ENCODE results near the gene NTRK2. TPM values are rescaled to one million over a fixed set of nuclear protein-coding genes. Genes with fewer than 3 reads are reported as not detected.

The NTRK2 gene
- total RNA-seq, 1 donor from 2014 or later, result 65.0 TPM

DNA sequence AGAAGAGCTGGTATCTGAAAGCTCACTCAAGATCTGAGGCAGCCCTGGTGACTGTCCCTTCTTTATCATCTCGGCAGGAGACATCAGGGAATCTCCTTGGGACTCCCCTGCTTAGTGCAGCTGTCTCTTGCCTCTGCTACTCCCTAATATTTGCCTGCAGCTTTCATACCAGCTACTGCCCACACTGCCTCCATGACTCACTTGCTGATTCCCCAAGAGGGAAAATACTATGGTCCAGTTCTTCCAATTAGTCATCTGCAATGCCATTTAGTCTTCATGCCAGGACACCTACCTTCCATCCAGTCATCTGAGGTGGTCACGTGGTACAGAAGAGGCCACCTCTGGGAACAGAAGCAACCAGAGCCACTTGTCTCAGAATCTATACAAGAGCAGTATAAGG is 270.8 kb downstream of the NTRK2 start:
- H3K4me1 Mint-ChIP-seq, result peaks cover 5% of the 10 kb centered on the region
- no peaks in the 10 kb centered on the region for H3K9me3 Mint-ChIP-seq
- H3K27me3 Mint-ChIP-seq (ENCODE audit: low read depth), result peaks cover 2% of the 10 kb centered on the region
- H3K4me3 Mint-ChIP-seq, result no peak overlapping the region
- TF ChIP-seq, protein P1, sequence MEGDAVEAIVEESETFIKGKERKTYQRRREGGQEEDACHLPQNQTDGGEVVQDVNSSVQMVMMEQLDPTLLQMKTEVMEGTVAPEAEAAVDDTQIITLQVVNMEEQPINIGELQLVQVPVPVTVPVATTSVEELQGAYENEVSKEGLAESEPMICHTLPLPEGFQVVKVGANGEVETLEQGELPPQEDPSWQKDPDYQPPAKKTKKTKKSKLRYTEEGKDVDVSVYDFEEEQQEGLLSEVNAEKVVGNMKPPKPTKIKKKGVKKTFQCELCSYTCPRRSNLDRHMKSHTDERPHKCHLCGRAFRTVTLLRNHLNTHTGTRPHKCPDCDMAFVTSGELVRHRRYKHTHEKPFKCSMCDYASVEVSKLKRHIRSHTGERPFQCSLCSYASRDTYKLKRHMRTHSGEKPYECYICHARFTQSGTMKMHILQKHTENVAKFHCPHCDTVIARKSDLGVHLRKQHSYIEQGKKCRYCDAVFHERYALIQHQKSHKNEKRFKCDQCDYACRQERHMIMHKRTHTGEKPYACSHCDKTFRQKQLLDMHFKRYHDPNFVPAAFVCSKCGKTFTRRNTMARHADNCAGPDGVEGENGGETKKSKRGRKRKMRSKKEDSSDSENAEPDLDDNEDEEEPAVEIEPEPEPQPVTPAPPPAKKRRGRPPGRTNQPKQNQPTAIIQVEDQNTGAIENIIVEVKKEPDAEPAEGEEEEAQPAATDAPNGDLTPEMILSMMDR (IDR thresholded peaks at IDR 0.05; ENCODE audit: unreplicated experiment), result no peak
- no peak for DNase-seq (ENCODE audit: low spot score in 2 of 2, unreplicated experiment in 2 of 2)
- no peaks in the 10 kb centered on the region for H3K36me3 Mint-ChIP-seq
- H3K27ac Mint-ChIP-seq, result no peak overlapping the region

DNA sequence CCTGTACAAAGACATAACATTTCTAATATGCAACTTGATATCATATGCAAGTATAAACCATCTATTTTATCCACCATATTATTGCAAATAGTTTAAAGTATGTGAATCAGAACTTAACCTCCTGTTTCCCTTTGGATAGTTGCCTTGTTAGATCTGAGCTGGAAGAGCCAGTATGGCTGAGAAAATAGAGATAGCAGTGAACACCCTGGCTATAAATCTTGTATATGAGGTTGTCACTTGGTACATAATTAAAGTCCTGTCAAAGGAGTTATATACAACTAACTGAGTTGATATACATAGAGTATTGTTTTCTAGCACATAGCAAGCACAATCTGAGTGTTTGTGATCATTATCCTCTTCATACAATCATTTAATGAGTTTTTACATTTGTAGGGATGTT is 272.3 kb downstream of the NTRK2 start:
- no peak overlapping the region for H3K27ac Mint-ChIP-seq
- TF ChIP-seq, protein P1 (IDR thresholded peaks at IDR 0.05; ENCODE audit: unreplicated experiment), result no peak

DNA sequence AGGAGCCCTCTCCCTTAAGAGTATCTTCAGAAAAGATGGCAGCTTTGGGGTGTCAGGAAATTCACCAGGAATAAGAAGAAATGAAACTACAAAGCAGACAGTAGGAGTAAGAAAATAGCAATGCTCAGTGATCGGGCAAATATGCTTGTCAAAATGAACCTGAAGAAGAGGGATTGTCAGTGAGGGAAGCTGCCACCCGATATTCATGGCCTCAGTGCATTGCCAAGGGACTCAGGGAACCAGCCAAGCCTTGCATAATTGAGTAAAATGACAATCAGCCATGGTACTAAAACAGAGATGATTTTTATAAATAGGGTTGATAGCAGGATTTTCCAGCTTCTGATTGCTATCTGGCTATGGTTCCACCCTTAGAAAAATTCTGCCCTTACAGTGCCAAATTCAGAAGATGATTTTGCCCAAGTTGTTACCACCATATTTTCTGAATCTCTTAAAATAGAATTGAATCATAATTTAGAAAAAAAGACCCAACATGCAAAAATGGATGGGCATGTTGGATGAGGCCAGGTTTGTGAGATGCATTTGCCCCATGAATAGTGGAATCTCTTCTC is 274.0 kb downstream of the NTRK2 start:
- Mint-ChIP-seq H3K27ac (no peak overlapping the region), H3K27me3 (ENCODE audit: low read depth) (peaks cover 2% of the 10 kb centered on the region), H3K9me3 (no peaks in the 10 kb centered on the region), H3K36me3 (no peaks in the 10 kb centered on the region), H3K4me3 (no peak overlapping the region), H3K4me1 (peaks cover 15% of the 10 kb centered on the region)
- DNase-seq (ENCODE audit: low spot score in 2 of 2, unreplicated experiment in 2 of 2), result no peak
- TF ChIP-seq, protein P1 (IDR thresholded peaks at IDR 0.05; ENCODE audit: unreplicated experiment), result no peak

More for the DNA sequence above, 272.3 kb downstream of the NTRK2 start:
- no peak for DNase-seq (ENCODE audit: low spot score in 2 of 2, unreplicated experiment in 2 of 2)
- Mint-ChIP-seq H3K4me1 (peaks cover 12% of the 10 kb centered on the region), H3K9me3 (no peaks in the 10 kb centered on the region), H3K36me3 (no peaks in the 10 kb centered on the region), H3K4me3 (no peak overlapping the region), H3K27me3 (ENCODE audit: low read depth) (peaks cover 2% of the 10 kb centered on the region)

DNA sequence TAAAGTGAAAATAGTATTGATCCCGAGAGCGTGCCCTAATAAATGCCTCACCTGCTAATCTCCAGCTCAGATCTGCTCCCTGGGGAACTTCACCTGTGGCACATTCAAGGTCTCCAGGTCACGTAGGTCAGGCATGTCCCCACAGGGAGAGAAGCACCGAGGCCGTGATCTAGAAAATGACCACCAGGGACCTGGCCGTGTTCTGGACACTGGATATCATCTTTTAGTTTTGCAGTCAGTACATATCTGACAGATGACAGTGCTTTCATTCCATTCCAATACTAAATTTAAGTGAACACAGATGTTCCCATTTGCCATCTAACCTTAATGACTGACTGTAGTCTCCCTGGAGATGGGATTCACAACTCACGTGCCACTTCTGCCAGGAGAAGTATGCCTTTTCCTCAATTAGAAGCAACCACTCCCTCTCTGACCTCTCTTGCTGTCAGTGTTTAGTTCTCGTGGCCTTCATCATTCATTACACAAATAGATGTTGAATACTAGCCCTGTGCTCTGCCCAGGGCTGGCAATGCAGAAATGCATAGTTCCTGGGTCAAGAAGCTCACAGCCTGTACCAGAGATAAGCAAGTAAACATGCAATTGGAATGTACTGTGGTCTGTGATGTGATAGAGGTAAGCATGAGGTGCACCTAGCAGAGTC is 276.5 kb downstream of the NTRK2 start:
- Mint-ChIP-seq H3K4me3 (no peak overlapping the region), H3K36me3 (no peaks in the 10 kb centered on the region), H3K9me3 (no peaks in the 10 kb centered on the region), H3K27ac (no peak overlapping the region), H3K4me1 (peaks cover 15% of the 10 kb centered on the region), H3K27me3 (ENCODE audit: low read depth) (peaks cover 2% of the 10 kb centered on the region)
- no peak for DNase-seq (ENCODE audit: low spot score in 2 of 2, unreplicated experiment in 2 of 2)
- TF ChIP-seq, protein P1 (IDR thresholded peaks at IDR 0.05; ENCODE audit: unreplicated experiment), result no peak

DNA sequence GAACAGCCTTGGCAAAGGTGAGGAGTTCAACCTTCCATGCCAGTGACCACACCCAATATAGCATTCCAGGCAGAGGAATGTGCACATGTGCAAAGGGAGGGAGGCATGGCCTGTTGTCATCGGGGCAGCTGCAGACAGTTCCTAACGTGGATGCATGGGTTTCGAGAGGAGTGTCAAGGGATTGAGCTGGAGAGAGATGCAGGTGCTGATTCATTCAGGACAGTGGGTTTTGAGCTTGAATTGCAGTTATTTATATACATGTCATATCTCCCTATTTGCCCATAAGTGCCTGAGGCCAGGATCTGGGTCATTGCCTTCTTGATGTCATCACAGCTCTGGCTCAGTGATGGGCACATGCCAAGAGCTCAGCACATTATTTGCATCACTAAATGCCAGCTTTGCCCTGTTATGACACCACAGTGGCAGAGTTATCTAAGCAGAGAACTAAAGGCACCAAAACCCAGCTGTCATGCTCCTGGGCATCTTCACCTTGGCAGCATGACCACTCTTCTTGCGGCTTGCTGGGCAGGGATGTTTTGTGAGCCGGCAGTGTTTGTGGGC is 278.0 kb downstream of the NTRK2 start:
- H3K4me1 Mint-ChIP-seq, result peaks cover 14% of the 10 kb centered on the region
- peaks cover 2% of the 10 kb centered on the region for H3K27me3 Mint-ChIP-seq (ENCODE audit: low read depth)
- H3K27ac Mint-ChIP-seq, result no peak overlapping the region
- H3K4me3 Mint-ChIP-seq, result no peak overlapping the region
- no peak for DNase-seq (ENCODE audit: low spot score in 2 of 2, unreplicated experiment in 2 of 2)
- no peaks in the 10 kb centered on the region for H3K9me3 Mint-ChIP-seq
- TF ChIP-seq, protein P1 (IDR thresholded peaks at IDR 0.05; ENCODE audit: unreplicated experiment), result no peak
- H3K36me3 Mint-ChIP-seq, result no peaks in the 10 kb centered on the region
